ENCODE results near the gene SLC2A9.
"Not testable (repeated sequence)": the region's sequence is repeated elsewhere in the genome, so short reads cannot be mapped to it uniquely, and the experiment has no call there.

SLC2A9 gene

DNA sequence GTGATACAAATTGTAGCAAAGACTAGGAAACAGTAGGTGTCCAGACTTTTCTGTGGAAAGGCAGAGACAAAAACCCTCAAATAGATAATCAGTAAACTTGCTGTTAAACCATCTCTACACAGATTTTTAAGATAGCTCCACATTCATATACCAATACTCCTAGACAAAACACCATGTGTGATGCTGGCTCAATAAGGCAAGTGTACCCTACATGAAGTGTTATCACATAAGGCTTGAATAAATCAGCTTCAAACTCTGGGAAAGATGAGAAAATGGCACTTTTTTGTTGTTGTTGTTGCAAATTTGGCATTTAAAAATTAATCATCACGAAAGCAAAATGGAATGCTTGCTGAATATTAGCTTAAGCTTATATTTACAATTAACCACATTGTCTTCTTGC, 194.7 kb downstream of the SLC2A9 start:
- DNase-seq (ENCODE audit: low spot score): no peak

GRCh38 chr4:9825049-9825448, 196.2 kb downstream of the SLC2A9 start:
- DNase-seq (ENCODE audit: low spot score): no peak

DNA sequence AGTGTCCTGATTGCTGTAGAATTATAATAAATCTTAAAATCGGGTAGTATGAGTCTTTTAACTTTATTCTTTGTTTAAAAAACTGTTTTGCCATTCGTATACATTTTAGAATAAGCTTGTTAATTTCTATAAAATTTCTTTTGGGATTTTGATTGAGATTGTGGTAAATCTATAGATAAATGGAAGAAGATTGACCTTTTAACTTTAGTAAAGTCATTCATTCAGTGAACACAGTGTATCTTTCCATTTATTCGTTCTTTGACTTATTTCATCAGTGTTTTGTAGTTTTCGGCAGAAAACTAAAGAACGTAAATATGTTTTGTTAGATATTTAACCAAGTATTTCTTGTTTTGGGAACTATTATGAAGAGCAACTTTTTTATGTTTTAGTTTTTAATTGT, 201.0 kb downstream of the SLC2A9 start:
- DNase-seq (ENCODE audit: low spot score): no peak

GRCh38 chr4:9816285-9816684, 205.0 kb downstream of the SLC2A9 start:
- no peak for DNase-seq (ENCODE audit: low spot score)

DNA sequence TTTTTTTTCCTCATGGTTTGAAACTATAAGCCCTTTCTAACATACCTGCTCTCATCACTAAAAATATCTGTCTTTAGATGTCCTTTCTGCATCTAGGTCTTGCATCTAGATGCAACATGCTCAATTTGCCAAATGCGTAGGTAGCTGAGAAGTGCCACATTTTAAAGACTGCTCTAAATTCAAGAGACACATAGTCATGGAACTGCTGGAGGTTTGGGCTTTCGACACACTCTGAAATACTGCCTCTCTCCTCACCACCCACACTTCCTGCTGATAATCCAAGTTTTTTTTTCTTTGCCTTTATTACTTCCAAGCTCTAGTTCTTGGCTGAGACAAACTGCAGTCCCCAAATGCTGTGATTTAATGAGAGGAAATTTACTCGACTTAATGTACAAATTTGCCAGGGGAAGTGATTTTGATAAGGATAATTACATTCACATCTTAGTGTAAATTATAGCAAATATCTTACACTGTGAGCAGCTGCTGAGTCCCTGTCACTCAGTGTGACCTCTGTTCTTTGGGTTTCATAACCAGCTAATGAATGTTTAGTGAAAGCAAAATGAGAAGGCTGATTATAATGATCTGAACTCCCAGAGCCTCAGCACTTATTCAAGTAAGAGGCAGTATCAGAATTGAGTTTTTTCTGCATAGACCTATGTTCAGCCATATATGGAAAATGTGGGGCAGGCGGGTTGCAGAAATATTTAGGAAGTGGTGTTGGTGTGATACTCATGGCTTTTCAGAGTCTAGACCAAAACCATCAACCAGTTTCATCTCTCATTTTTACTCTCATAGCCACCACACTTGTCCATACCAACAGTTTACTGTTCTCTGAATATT, 208.6 kb downstream of the SLC2A9 start:
- DNase-seq (ENCODE audit: low spot score): no peak

GRCh38 chr4:9811806-9812205, 209.5 kb downstream of the SLC2A9 start:
- DNase-seq (ENCODE audit: low spot score): no peak

DNA sequence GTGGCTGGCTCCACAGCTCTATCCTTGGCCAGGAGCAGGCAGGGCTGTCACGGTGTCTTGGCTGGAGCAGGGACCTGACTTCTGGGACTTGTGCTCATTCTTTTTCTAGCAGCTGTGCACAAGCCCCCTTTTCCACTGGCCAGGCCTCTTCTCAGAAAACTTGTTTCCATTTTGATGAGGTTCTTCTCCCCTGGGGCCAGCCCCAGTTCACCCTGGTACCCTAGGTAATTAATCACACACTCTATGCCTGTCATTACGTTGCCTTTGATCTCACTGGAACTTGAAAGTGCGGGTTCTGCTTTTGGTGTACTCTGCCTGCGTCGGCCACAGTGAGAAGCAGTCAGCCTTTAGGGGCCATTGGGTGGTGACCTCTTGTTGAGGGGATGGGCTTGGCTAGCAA, 213.2 kb downstream of the SLC2A9 start:
- no peak for DNase-seq (ENCODE audit: low spot score)

- no peak for DNase-seq (ENCODE audit: low spot score)
Measured at GRCh38 chr4:9804918-9805317, 216.4 kb downstream of the SLC2A9 start.

DNA sequence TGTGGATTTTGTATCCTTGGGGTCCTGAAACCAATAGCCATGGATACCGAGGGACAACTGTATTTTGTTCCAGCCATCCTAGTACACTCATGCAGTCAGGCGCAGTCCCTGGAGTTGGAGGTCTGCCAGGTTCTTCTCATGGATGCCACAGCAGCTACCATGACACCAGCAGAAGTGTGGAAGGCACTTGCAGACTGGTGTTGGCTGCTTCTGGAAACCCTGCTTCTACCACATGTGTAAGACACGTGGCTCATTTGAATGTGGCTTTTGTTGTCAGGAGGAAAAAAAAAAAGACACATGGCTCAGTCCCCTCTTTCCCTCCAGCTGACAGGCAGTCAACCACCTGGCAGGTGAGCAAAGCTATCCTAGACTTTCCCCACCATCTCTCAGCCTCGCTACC, 220.4 kb downstream of the SLC2A9 start:
- no peak for DNase-seq (ENCODE audit: low spot score)

DNA sequence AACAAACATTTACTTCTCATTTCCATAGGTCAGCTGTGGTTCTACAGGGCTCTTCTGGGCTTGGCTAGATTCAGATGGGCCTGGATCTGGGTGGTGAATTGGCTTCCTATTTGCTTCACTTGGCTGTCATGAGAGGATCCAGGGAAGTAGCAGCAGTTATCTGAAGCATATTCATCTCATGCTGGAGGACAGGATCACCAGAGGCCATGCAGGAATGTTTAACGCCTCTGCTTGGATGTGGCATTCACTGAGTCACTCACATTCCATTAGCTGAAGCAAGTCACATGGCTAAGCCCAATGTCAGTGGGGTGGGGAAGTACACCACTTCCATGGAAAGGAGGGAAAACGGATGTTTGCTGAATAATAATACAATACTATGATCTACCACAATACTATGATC, 224.7 kb downstream of the SLC2A9 start:
- not testable (repeated sequence) for DNase-seq (ENCODE audit: low spot score)

DNA sequence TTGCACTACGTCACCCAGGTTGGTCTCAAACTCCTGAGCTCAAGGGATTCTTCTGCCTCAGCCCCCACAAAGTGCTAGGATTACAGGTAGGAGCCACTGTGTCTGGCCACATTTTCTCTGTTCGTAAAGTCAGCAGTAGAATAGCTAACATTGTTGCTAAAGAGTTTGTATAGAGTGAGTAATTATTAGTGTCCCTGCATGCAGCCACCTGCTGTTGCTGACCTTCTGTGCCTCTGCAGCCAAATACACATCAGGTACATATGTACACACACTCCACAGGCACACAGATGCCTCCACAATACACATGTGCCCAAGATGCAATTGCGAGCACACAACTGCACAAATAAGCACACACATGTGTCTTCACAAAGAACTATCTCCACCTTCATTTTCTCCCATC, 228.9 kb downstream of the SLC2A9 start:
- no peak for DNase-seq (ENCODE audit: low spot score)

- not testable (repeated sequence) for DNase-seq (ENCODE audit: low spot score)
Measured at GRCh38 chr4:9785891-9786290, 235.4 kb downstream of the SLC2A9 start.

DNA sequence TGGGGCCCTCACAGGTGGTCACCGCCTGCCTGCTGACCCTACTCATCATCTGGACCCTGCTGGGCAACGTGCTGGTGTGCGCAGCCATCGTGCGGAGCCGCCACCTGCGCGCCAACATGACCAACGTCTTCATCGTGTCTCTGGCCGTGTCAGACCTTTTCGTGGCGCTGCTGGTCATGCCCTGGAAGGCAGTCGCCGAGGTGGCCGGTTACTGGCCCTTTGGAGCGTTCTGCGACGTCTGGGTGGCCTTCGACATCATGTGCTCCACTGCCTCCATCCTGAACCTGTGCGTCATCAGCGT, 239.2 kb downstream of the SLC2A9 start:
- DNase-seq (ENCODE audit: low spot score): no peak

- DNase-seq (ENCODE audit: low spot score): no peak
Measured at GRCh38 chr4:9781343-9782135, 239.8 kb downstream of the SLC2A9 start, which contains the start of gene DRD5. Gene DRD5, plus strand, starts transcription at chr4:9781634. Its CDS starts 396 bp downstream, at chr4:9782030.

Small RNA genes lying within 50 kb of the gene (small RNA-seq; reads per million reads assigned to genes)
- gene RNA5SP154: 0 reads per million in 2 experiments

All from SK-N-DZ (cell line).